Trophoblast cell (in vitro differentiated cells and primary cell): ENCODE results near the gene ENTPD8.

Experiments
- DNase-seq, 2 donors: peaks; one replicate each; pipeline ENCODE4 v3.0.0-alpha.2; 2016
- H2AFZ ChIP-seq: 2 replicates; pipeline ENCODE4 v1.6.1; 2013; ENCODE audit warnings: low read length, moderate library complexity, mild to moderate bottlenecking; ENCODE audit not compliant: insufficient read depth, poor library complexity
- H2AK5ac ChIP-seq: 2 replicates; pipeline ENCODE4 v1.6.1; 2013; ENCODE audit warnings: mild to moderate bottlenecking, low read length
- H2BK120ac ChIP-seq: 2 replicates; pipeline ENCODE4 v1.6.1; 2013; ENCODE audit warnings: low read length, mild to moderate bottlenecking, moderate library complexity; ENCODE audit not compliant: insufficient read depth, poor library complexity
- H2BK12ac ChIP-seq: 2 replicates; pipeline ENCODE4 v1.6.1; 2013; ENCODE audit warnings: mild to moderate bottlenecking, low read length, moderate library complexity
- H2BK5ac ChIP-seq: 2 replicates; pipeline ENCODE4 v1.6.1; 2013; ENCODE audit warnings: low read length, low read depth, moderate library complexity, mild to moderate bottlenecking; ENCODE audit not compliant: poor library complexity
- H3K14ac ChIP-seq: 2 replicates; pipeline ENCODE4 v1.6.1; 2013; ENCODE audit warnings: mild to moderate bottlenecking, low read length
- H3K18ac ChIP-seq: 2 replicates; pipeline ENCODE4 v1.6.1; 2013; ENCODE audit warnings: mild to moderate bottlenecking, low read length
- H3K23ac ChIP-seq: 2 replicates; pipeline ENCODE4 v1.6.1; 2013; ENCODE audit warnings: low read length
- H3K27ac ChIP-seq: 2 replicates; pipeline ENCODE4 v1.5.1; 2013; ENCODE audit warnings: low read depth, mild to moderate bottlenecking, inconsistent platforms, low read length, moderate library complexity
- H3K27me3 ChIP-seq: 2 replicates; pipeline ENCODE4 v1.6.1; 2013; ENCODE audit warnings: inconsistent platforms, mild to moderate bottlenecking, low read length, moderate library complexity; ENCODE audit not compliant: insufficient read depth
- H3K36me3 ChIP-seq, 2 experiments: 1 replicate in 1 of 2; 2 replicates in 1 of 2; pipeline ENCODE4 v1.6.1; 2013; ENCODE audit warnings: low read length in 2 of 2, mild to moderate bottlenecking in 2 of 2, moderate library complexity in 1 of 2; ENCODE audit not compliant: insufficient read depth in 2 of 2, control insufficient read depth in 1 of 2
- H3K4ac ChIP-seq: 2 replicates; pipeline ENCODE4 v1.6.1; 2013; ENCODE audit warnings: low read depth, mild to moderate bottlenecking, low read length, moderate library complexity
- H3K4me1 ChIP-seq, 2 experiments: 1 replicate in 1 of 2; 2 replicates in 1 of 2; pipeline ENCODE4 v1.6.1; 2013; ENCODE audit warnings: low read length in 2 of 2, mild to moderate bottlenecking in 2 of 2, moderate library complexity in 1 of 2; ENCODE audit not compliant: insufficient read depth in 2 of 2, control insufficient read depth in 1 of 2
- H3K4me2 ChIP-seq: 2 replicates; pipeline ENCODE4 v1.6.1; 2013; ENCODE audit warnings: inconsistent platforms, mild to moderate bottlenecking, low read length, moderate library complexity
- H3K4me3 ChIP-seq: 2 replicates; pipeline ENCODE4 v1.5.1; 2013; ENCODE audit warnings: mild to moderate bottlenecking, low read depth, low read length, inconsistent platforms
- H3K79me1 ChIP-seq: one replicate; pipeline ENCODE4 v1.6.1; 2013; ENCODE audit warnings: low read length
- H3K79me2 ChIP-seq: 2 replicates; pipeline ENCODE4 v1.6.1; 2013; ENCODE audit warnings: low read length, mild to moderate bottlenecking; ENCODE audit not compliant: control insufficient read depth, insufficient read depth, poor library complexity
- H3K9ac ChIP-seq: 2 replicates; pipeline ENCODE4 v1.6.1; 2013; ENCODE audit warnings: mild to moderate bottlenecking, low read length
- H3K9me3 ChIP-seq: 2 replicates; pipeline ENCODE4 v1.6.1; 2013; ENCODE audit warnings: low read depth, mild to moderate bottlenecking, control low read depth, inconsistent platforms, low read length; ENCODE audit not compliant: insufficient read depth
- H4K12ac ChIP-seq: 2 replicates; pipeline ENCODE4 v1.6.1; 2013; ENCODE audit warnings: low read depth, mild to moderate bottlenecking, low read length, moderate library complexity
- H4K8ac ChIP-seq: 2 replicates; pipeline ENCODE4 v1.6.1; 2013; ENCODE audit warnings: low read depth, mild to moderate bottlenecking, low read length, moderate library complexity
- H4K91ac ChIP-seq: one replicate; pipeline ENCODE4 v1.6.1; 2013; ENCODE audit warnings: low read depth, mild to moderate bottlenecking, low read length, moderate library complexity
- WGBS: extraction: QIAGEN DNeasy Blood & Tissue Kit; methylation state at CpG from one replicate; pipeline ENCODE4 v1.1.7; 2013; ENCODE audit warnings: missing lambda C conversion rate; ENCODE audit not compliant: insufficient read length, insufficient coverage; ENCODE audit errors: extremely low coverage; 5-methylcytosine and 5-hydroxymethylcytosine counted together

ENTPD8 gene

DNA sequence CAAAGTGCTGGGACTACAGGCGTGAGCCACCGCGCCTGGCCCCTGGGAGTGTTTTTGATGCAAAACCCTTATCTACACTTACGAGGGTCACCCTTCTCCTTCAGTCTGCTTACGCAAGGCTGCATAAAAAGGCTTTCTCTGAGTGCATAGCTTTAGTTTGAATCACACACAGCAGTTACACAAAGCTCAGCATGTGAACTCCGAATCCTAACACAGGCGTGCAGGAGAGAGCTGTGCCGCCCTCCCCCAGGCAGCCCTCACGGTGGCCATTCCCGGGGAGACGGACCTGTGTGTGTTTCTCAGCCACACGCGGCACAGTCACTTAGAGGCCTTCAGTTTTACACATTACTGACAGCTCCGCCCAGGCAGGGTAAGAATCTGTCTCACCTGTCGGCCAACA lies 44.9 kb downstream of the ENTPD8 start:
- H3K79me2 ChIP-seq, result no peaks in the 10 kb centered on the region
- H4K12ac ChIP-seq, result no peak overlapping the region
- no peak overlapping the region for H3K18ac ChIP-seq
- WGBS, result no CpG with 5 or more reads among the region's 15 CpGs
- H3K23ac ChIP-seq, result no peak overlapping the region
- no peak overlapping the region for H4K91ac ChIP-seq
- H2BK5ac ChIP-seq, result no peak overlapping the region
- H3K79me1 ChIP-seq, result no peaks in the 10 kb centered on the region
- no peak overlapping the region for H3K14ac ChIP-seq
- H2BK12ac ChIP-seq, result no peak overlapping the region
- H2BK120ac ChIP-seq, result no peak overlapping the region
- H2AK5ac ChIP-seq, result no peak overlapping the region
- DNase-seq, result peak; percentile 64 to 80
- no peak overlapping the region for H3K4me2 ChIP-seq
- no peak overlapping the region for H3K27ac ChIP-seq
- no peaks in the 10 kb centered on the region for H3K36me3 ChIP-seq
- no peaks in the 10 kb centered on the region for H3K27me3 ChIP-seq
- no peak overlapping the region for H3K4me3 ChIP-seq
- H2AFZ ChIP-seq, result no peak overlapping the region
- peaks cover 0 to 5% of the 10 kb centered on the region in 2 experiments for H3K4me1 ChIP-seq
- peaks cover 3% of the 10 kb centered on the region for H3K9me3 ChIP-seq
- no peak overlapping the region for H3K9ac ChIP-seq
- H3K4ac ChIP-seq, result no peak overlapping the region
- no peak overlapping the region for H4K8ac ChIP-seq

DNA sequence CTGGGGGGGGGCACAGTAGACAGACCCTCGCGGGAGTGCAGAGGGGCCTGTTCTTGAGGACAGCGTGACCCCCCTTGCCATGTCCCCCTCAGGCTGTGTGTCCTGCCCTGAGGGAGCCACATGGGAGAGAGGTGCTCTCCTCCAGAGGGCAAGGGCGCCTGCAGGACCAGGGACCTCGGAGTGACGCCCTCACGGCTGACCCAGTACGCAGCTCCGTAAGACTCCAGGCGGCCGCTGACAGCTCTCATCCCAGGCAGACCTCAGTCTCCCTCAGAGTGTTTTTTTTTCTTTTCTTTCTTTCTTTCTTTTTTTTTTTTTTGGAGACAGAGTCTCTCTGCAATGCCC lies 45.5 kb downstream of the ENTPD8 start:
- H3K18ac ChIP-seq, result no peak overlapping the region
- H2BK12ac ChIP-seq, result no peak overlapping the region
- H3K27me3 ChIP-seq, result no peaks in the 10 kb centered on the region
- H2AK5ac ChIP-seq, result no peak overlapping the region
- H3K4ac ChIP-seq, result no peak overlapping the region
- H4K12ac ChIP-seq, result no peak overlapping the region
- WGBS, result no CpG with 5 or more reads among the region's 11 CpGs
- H3K23ac ChIP-seq, result no peak overlapping the region
- H3K4me3 ChIP-seq, result no peak overlapping the region
- no peak overlapping the region for H2AFZ ChIP-seq
- H3K9me3 ChIP-seq, result peaks cover 3% of the 10 kb centered on the region
- H3K9ac ChIP-seq, result no peak overlapping the region
- H2BK120ac ChIP-seq, result no peak overlapping the region
- H3K27ac ChIP-seq, result no peak overlapping the region
- H4K91ac ChIP-seq, result no peak overlapping the region
- H3K36me3 ChIP-seq, result no peaks in the 10 kb centered on the region
- peaks cover 0 to 5% of the 10 kb centered on the region in 2 experiments for H3K4me1 ChIP-seq
- no peak overlapping the region for H2BK5ac ChIP-seq
- no peaks in the 10 kb centered on the region for H3K79me1 ChIP-seq
- DNase-seq, result no peak
- H3K4me2 ChIP-seq, result no peak overlapping the region
- H4K8ac ChIP-seq, result no peak overlapping the region
- H3K79me2 ChIP-seq, result no peaks in the 10 kb centered on the region
- no peak overlapping the region for H3K14ac ChIP-seq

- no peaks in the 10 kb centered on the region for H3K79me1 ChIP-seq
- H3K27ac ChIP-seq, result no peak overlapping the region
- H3K36me3 ChIP-seq, result no peaks in the 10 kb centered on the region
- H2BK5ac ChIP-seq, result no peak overlapping the region
- H4K8ac ChIP-seq, result no peak overlapping the region
- DNase-seq, result no peak
- peaks cover 3% of the 10 kb centered on the region for H3K9me3 ChIP-seq
- no peak overlapping the region for H2BK120ac ChIP-seq
- H3K14ac ChIP-seq, result no peak overlapping the region
- no peaks in the 10 kb centered on the region for H3K79me2 ChIP-seq
- no peaks in the 10 kb centered on the region for H3K27me3 ChIP-seq
- no peak overlapping the region for H3K4me2 ChIP-seq
- no peak overlapping the region for H3K4me3 ChIP-seq
- no peak overlapping the region for H2BK12ac ChIP-seq
- H4K12ac ChIP-seq, result no peak overlapping the region
- H3K4ac ChIP-seq, result no peak overlapping the region
- H3K18ac ChIP-seq, result no peak overlapping the region
- no peak overlapping the region for H3K9ac ChIP-seq
- peaks cover 0 to 5% of the 10 kb centered on the region in 2 experiments for H3K4me1 ChIP-seq
- no CpG with 5 or more reads among the region's 36 CpGs for WGBS
- H2AK5ac ChIP-seq, result no peak overlapping the region
- H3K23ac ChIP-seq, result no peak overlapping the region
- H2AFZ ChIP-seq, result no peak overlapping the region
- H4K91ac ChIP-seq, result no peak overlapping the region
Measured at GRCh38 chr9:137394866-137395665, 46.1 kb downstream of the ENTPD8 start.

- Histone ChIP-seq H3K4me3 (no peak overlapping the region), H4K91ac (no peak overlapping the region), H3K4me1 (peaks cover 0 to 5% of the 10 kb centered on the region in 2 experiments), H3K79me2 (no peaks in the 10 kb centered on the region), H3K9me3 (no peaks in the 10 kb centered on the region), H2BK12ac (no peak overlapping the region), H2BK120ac (no peak overlapping the region), H3K18ac (no peak overlapping the region), H3K27ac (no peak overlapping the region), H2AFZ (no peak overlapping the region), H2AK5ac (no peak overlapping the region), H3K36me3 (no peaks in the 10 kb centered on the region), H3K79me1 (no peaks in the 10 kb centered on the region), H4K8ac (no peak overlapping the region), H4K12ac (no peak overlapping the region), H3K4ac (no peak overlapping the region), H3K23ac (no peak overlapping the region), H3K4me2 (no peak overlapping the region), H2BK5ac (no peak overlapping the region), H3K27me3 (no peaks in the 10 kb centered on the region), H3K9ac (no peak overlapping the region), H3K14ac (no peak overlapping the region)
- no CpG with 5 or more reads among the region's 28 CpGs for WGBS
- DNase-seq, result no peak
Measured at GRCh38 chr9:137393176-137394150, 47.7 kb downstream of the ENTPD8 start.
